IPS DF 4.7 (cell line): ENCODE measurements around the gene SBK3.
"Not testable (repeated sequence)": the region's sequence is repeated elsewhere in the genome, so short reads cannot be mapped to it uniquely, and the experiment has no call there.

ENCODE experiments used
- DNase-seq: peaks from one replicate; pipeline ENCODE4 v3.0.0-alpha.2; 2013; ENCODE audit warnings: low spot score; ENCODE audit errors: extremely low read depth

SBK3 gene

DNA sequence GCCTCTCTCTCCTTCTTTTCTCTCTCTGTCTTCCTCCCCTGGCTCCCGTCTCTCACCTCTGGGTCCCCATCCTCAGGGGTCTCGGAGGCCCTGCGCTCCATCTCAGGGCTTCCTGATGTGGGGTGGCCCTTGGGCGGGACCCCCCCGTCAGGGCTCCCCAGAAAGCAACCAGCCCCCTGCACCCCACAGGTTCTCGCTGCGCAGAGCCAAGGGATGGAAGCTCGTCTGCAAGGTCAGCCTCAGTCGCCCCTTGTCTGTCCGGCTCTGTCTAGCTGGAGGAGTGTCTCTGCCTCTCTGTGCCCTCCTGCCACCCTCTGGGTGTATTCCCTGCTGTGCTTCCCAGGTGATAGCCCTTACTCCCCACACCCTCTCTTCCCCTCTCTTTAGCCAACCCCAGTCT lies at the start of gene SBK3:
Gene SBK3, minus strand, starts transcription at position 101 of the 400 bp plus-strand sequence. Its CDS starts 0 bp downstream, at position 101.
- DNase-seq = no peak

DNA sequence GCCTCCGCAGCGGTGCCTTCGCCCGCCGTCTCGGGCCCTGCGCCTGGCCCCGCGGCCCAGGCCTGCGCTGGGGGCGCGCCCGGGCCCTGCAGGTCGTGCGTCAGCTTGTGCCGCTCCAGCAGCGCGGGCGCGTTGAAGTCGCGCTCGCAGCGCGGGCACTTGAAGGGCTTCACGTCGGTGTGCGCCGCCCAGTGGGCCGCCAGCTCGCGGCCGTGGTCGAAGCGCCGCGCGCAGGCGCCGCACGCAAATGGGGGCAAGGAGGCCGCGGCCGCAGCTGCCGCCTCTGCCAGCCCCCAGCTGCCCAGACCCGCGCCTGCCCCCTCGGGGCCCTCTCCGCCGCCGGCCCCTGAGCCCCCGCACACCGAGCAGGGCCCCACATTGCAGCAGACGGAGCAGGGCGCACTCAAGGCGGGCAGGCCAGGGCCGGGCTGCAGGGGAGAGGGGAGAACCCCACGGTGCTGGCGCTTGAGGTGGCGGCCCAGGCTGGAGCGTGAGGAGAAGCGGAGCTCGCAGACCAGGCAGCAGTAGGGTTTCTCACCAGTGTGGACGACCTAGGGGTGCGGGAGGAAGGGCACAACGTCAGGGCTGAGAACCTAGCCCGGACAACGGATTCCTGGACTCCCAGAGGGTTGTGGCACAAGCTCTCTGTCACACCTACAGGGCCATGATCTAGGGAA lies 47.9 kb upstream of the SBK3 start:
- DNase-seq = no peak

GRCh38 chr19:55592391-55593090 lies 47.2 kb upstream of the SBK3 start:
- DNase-seq = no peak

- no peak for DNase-seq
Observed at GRCh38 chr19:55591555-55591954, 46.2 kb upstream of the SBK3 start.

GRCh38 chr19:55590617-55591016 lies 45.3 kb upstream of the SBK3 start:
- DNase-seq = no peak

GRCh38 chr19:55590109-55590508 lies 44.8 kb upstream of the SBK3 start:
- no peak for DNase-seq

DNA sequence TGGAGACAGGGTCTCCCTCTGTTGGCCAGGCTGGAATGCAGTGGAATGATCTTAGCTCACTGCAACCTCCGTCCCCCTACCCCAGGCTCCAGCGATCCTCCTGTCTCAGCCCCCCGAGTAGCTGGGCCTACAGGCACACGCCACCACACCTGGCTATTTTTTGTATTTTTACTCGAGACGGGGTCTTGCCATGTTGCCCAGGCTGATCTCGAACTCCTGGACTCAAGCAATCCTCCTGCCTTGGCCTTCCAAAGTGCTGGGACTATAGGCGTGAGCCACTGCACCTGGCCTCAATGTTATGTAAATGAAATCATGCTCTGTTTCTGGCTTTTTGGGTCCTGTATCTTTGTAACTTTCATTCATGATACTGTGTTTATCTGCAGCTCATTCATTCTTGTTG lies 43.4 kb upstream of the SBK3 start:
- no peak for DNase-seq

DNA sequence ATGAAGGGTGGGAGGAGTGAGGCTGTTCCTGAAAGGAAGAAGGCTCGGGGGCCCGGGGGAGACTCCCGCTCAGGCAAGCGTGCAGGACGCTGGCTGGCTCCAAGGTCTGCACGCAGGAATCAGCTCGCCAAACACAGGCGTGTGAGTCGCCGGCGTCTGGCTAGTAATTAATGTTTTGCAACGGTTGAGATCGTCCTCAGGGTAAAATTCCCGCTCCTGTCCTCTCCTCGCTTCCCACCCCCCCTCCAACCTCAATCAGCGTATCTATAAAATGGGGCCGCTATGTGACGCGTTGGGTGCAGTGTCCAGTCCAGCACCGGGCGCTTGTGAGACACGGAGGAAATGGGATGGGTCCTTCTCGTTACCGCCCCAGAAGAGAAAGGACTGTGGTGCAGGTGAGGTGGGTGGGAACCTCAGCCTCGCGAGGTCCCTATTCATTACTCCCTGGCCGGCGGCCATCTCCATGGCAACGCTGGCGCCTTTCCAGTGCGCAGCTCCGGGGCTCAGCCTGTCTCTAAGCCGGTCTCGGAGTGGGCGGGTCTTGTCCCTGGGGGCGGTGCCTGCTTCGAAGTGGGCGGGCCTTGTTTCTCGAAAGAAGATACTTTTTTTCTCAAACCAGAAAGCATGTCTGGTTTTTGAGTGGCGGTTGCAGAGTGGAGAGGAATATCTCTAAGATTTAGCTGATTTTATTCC lies 41.8 kb upstream of the SBK3 start:
- DNase-seq = no peak

- DNase-seq = no peak
Observed at GRCh38 chr19:55585658-55586339, 40.5 kb upstream of the SBK3 start.

DNA sequence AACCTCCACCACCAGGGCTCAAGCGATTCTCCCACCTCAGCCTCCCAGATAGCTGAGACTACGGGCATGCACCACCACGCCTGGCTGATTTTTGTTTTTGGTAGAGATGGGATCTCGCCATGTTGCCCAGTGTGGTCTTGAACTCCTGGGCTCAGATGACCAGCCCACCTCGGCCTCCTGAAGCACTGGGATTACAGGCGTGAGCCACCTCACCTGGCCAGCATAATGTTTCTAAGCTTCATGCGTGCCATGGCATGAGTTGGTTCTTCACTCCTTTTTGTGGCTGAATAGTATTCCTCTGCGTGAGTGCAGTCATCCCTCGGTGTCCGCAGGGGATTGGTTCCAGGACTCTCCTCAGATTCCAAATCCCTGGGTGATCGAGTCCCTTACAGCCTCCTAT lies 39.5 kb upstream of the SBK3 start:
- DNase-seq = no peak

DNA sequence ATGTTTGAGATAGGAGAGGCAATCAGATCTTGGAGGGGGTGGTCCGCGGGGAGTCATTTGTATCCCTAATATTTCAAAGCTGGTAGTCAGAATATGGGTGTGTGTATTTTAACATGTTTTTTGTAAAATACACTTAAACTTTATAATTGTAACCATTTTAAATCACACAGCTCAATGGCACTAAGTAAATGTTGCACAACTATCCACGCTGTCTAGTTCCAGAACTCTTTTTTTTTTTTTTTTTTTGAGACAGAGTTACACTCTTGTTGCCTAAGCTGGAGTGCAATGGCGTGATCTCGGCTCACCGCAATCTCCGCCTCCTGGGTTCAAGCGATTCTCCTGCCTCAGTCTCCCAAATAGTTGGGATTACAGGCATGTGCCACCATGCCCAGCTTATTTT lies 38.6 kb upstream of the SBK3 start:
- not testable (repeated sequence) for DNase-seq

GRCh38 chr19:55582284-55582683 lies 36.9 kb upstream of the SBK3 start:
- not testable (repeated sequence) for DNase-seq

DNA sequence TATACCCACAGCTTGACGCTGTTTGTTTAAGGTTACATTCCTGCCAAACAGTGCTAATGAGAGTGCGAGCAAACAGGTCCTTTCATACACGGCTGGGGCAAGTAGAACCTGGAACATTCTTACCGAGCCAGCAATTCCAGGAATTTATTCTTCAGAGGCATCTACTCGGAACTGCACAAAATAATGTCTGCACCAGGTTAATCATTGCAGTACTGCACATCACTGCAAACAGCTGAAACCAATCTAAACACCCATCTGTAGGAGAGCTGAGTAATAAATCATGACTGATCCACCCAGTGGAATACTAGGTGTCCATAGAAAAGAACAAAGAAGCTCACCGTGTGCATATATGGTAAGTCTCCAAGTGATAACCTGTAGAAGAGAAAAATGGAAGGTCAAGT lies 36.5 kb upstream of the SBK3 start:
- no peak for DNase-seq

DNA sequence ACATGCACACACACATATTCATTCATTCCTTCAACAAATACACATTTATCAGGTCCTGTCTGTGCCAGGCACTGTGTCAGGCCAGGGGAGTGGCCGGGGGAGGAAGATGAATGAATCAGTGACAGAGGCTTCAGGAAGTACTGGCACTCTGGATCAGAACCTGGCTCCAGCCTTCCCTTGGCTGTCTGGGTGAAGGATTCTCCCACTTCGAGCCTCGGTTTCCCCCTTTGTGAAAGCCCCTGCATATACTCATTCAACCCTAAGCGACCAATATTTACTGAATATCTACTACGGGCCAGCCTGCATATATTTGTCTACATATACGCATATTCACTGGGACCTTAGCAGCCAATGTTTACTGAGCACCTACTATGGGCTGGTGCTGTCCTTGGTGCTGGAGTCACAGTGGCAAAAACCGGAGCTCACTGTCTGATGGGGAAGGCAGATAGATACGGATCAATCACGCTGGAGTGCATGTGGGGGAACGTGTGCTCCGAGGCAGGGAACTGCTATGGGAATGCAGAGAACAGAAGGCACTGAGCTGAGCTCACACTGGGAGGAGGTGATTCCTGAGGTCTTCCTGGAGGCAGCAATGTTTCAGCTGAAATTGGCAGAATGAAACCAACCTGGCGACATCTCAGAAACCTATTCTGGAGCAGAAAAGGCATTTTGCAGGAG lies 35.9 kb upstream of the SBK3 start:
- no peak for DNase-seq

GRCh38 chr19:55580628-55581144 lies 35.3 kb upstream of the SBK3 start, which contains the start of gene ZNF579:
TSS of gene ZNF579 (minus strand) at chr19:55580848. CDS start at chr19:55579639, 1,209 bp downstream.
- DNase-seq = no peak

- no peak for DNase-seq
Observed at GRCh38 chr19:55579766-55580621, 34.7 kb upstream of the SBK3 start.

DNA sequence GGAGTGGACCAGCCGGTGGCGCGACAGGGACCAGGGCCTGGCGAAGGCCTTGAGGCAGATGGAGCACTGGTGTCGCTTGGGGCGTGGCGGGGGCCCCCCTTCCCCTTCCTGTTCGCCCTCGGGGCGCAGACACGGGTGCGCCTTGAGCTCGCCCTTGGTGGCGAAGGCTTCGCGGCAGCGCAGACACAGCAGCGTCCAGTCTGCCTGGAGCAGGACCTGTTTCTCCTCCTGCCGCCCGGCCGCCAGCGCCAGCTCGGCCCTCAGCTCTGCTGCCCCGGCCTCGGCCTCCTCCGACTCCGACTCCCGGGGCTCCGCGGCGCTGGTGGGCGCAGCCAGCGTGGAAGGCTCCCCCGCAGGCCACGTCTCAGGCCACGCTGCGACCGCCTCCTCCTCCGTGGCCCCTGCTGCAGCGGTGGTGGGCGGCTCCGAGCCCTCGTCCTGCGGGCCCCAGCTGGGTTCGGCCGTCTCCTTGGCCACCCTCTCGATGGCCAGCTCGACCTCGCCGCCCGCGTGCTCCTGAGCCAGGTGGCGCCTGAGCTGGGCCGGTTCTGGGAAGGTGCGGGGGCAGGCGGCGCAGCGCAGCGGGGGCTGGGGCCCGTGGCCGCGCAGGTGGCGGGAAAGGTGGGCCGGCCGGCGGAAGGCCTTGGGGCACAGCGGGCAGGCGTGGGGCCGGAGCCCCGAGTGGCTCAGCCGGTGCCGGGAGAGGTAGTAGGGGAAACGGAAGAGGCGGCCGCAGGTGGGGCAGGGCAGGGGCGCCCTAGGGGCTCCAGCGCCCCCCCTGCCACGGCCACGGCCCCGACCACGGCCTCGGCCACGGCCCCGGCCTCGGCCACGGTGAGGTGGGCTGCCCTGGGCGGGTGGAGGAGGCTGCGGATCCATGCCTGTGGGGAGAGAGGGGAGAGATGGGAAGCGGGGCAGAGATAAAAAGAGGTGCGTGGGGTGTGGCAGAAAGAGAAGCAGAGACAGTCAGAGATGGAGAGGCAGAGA lies 33.7 kb upstream of the SBK3 start:
- DNase-seq = no peak

DNA sequence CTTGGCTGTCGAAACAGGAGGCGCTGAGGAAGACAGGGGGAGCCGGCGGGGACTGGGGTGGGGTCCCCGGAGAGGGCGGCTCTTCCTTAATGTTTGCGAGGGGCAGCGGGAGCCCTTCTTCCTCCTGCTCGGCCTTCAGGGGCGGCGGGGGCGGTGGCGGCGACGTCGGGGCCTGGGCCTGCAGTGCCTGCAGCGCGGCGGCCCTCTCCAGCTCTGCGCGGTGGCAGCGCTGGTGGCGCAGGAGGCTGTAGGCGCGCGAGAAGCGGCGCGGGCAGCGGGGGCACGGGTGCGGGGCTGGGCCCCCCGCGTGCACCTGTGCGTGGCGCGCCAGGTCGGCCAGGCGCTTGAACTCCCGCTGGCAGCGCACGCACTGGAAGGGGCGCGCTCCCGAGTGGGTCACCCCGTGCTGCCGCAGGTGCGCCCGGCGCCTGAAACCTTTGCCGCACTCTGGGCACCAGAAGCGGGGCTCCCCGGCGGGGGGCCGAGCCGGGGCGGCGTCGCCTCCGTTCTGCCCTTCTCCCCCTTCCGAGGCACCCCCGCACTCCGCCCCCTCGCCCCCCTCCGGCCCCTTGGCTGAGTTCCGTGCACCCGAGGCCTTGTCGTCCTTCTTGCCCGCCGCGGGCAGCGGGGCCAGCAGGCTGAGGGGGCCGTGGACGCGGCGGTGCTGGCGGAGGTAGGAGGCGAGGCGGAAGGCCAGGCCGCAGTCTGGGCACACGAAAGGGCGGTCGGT lies 32.9 kb upstream of the SBK3 start:
- no peak for DNase-seq
